MM.1S (cell line): ENCODE results near the gene NMRK1.

Source experiments
- DNase-seq: peaks from one replicate; pipeline ENCODE4 v3.0.0-alpha.2; 2015
- H2AFZ ChIP-seq: fragments of 300-600 bp; sonication (generic); 2 replicates; pipeline ENCODE4 v1.6.0; 2016; ENCODE audit warnings: antibody characterized with exemption, low read length
- H3F3A ChIP-seq: fragments of 300-600 bp; sonication (generic); 2 replicates; pipeline ENCODE4 v1.6.1; 2016; ENCODE audit warnings: mild to moderate bottlenecking, antibody characterized with exemption, low read length, moderate library complexity, mixed read lengths; ENCODE audit not compliant: insufficient read depth
- H3K27ac ChIP-seq: fragments of 300-600 bp; sonication (generic); 2 replicates; pipeline ENCODE4 v1.5.1; 2016; ENCODE audit warnings: mild to moderate bottlenecking, low read length
- H3K27me3 ChIP-seq: fragments of 300-600 bp; sonication (generic); replicated peaks from 2 replicates; pipeline ENCODE4 v1.6.0; 2016; ENCODE audit warnings: low read length; ENCODE audit not compliant: insufficient read depth
- H3K36me3 ChIP-seq: fragments of 300-600 bp; sonication (generic); replicated peaks from 2 replicates; pipeline ENCODE4 v1.6.1; 2016; ENCODE audit warnings: mild to moderate bottlenecking, low read length, mixed read lengths; ENCODE audit not compliant: insufficient read depth
- H3K4me1 ChIP-seq: fragments of 300-600 bp; sonication (generic); 2 replicates; pipeline ENCODE4 v1.6.1; 2016; ENCODE audit warnings: low read length, mixed read lengths
- H3K4me2 ChIP-seq: fragments of 300-600 bp; sonication (generic); 2 replicates; pipeline ENCODE4 v1.6.0; 2016; ENCODE audit warnings: low read depth, low read length
- H3K4me3 ChIP-seq: fragments of 300-600 bp; sonication (generic); 2 replicates; pipeline ENCODE4 v1.5.1; 2016; ENCODE audit warnings: low read length, mixed read lengths
- H3K79me2 ChIP-seq: fragments of 300-600 bp; sonication (generic); 2 replicates; pipeline ENCODE4 v1.6.1; 2016; ENCODE audit warnings: mixed run types, low read length, mixed read lengths
- H3K9ac ChIP-seq: fragments of 300-600 bp; sonication (generic); 2 replicates; pipeline ENCODE4 v1.6.1; 2016; ENCODE audit warnings: low read length, mixed read lengths
- H3K9me2 ChIP-seq: fragments of 300-600 bp; sonication (generic); replicated peaks from 2 replicates; pipeline ENCODE4 v1.6.1; 2016; ENCODE audit warnings: mild to moderate bottlenecking, low read length, mixed read lengths; ENCODE audit not compliant: insufficient read depth
- H3K9me3 ChIP-seq: fragments of 300-600 bp; sonication (generic); replicated peaks from 2 replicates; pipeline ENCODE4 v1.6.1; 2016; ENCODE audit warnings: mild to moderate bottlenecking, low read length, mixed read lengths; ENCODE audit not compliant: insufficient read depth
- H4K20me1 ChIP-seq: fragments of 300-600 bp; sonication (generic); 2 replicates; pipeline ENCODE4 v1.6.1; 2016; ENCODE audit warnings: mild to moderate bottlenecking, low read length, moderate library complexity, mixed read lengths; ENCODE audit not compliant: insufficient read depth
- CTCF ChIP-seq: fragments of 300-600 bp; sonication (generic); IDR thresholded peaks from 2 replicates; pipeline ENCODE4 v1.5.1; 2016; ENCODE audit warnings: antibody characterized with exemption, low read length, mixed read lengths
- EZH2 ChIP-seq: fragments of 300-600 bp; sonication (generic); optimal IDR thresholded peaks from 2 replicates; pipeline ENCODE3; 2017; ENCODE audit warnings: low read depth, mild to moderate bottlenecking, antibody characterized with exemption, low read length, mixed read lengths
- EZH2phosphoT487 ChIP-seq: fragments of 300-600 bp; sonication (generic); IDR thresholded peaks from 2 replicates; pipeline ENCODE4 v1.6.1; 2018; ENCODE audit warnings: antibody characterized with exemption, low read length

The NMRK1 gene

GRCh38 chr9:75132244-75132643 lies 44.3 kb upstream of the NMRK1 start:
- Histone ChIP-seq H2AFZ (no peak overlapping the region), H3K27ac (no peak overlapping the region), H3K79me2 (no peaks in the 10 kb centered on the region), H4K20me1 (peaks cover 5% of the 10 kb centered on the region; the same call in 1 of the 2 replicates), H3K9me3 (no peaks in the 10 kb centered on the region), H3K4me2 (no peak overlapping the region), H3K4me1 (no peaks in the 10 kb centered on the region), H3K9me2 (no peaks in the 10 kb centered on the region), H3F3A (no peaks in the 10 kb centered on the region), H3K9ac (no peak overlapping the region), H3K4me3 (no peak overlapping the region), H3K36me3 (no peaks in the 10 kb centered on the region; the same call in 1 of the 2 replicates), H3K27me3 (no peaks in the 10 kb centered on the region)
- DNase-seq, result no peak
- TF ChIP-seq CTCF (no peak), EZH2phosphoT487 (no peak), EZH2 (no peak)

GRCh38 chr9:75131700-75132099 lies 43.7 kb upstream of the NMRK1 start:
- Histone ChIP-seq H3K79me2 (no peaks in the 10 kb centered on the region), H4K20me1 (peaks cover 5% of the 10 kb centered on the region; the same call in 1 of the 2 replicates)

GRCh38 chr9:75130621-75131230 lies 42.8 kb upstream of the NMRK1 start:
- H2AFZ ChIP-seq, result no peak overlapping the region
- H3K27ac ChIP-seq, result no peak overlapping the region
- H3K4me3 ChIP-seq, result no peak overlapping the region
- no peak for DNase-seq
- H3K4me2 ChIP-seq, result no peak overlapping the region
- H3K9me2 ChIP-seq, result no peaks in the 10 kb centered on the region
- no peaks in the 10 kb centered on the region for H3K4me1 ChIP-seq
- H3K79me2 ChIP-seq, result no peaks in the 10 kb centered on the region
- TF ChIP-seq EZH2 (no peak), EZH2phosphoT487 (no peak), CTCF (no peak)
- no peaks in the 10 kb centered on the region for H3K27me3 ChIP-seq
- H3K36me3 ChIP-seq, result no peaks in the 10 kb centered on the region; the same call in 1 of the 2 replicates
- H3F3A ChIP-seq, result no peaks in the 10 kb centered on the region
- H3K9ac ChIP-seq, result no peak overlapping the region
- H4K20me1 ChIP-seq, result peaks cover 5% of the 10 kb centered on the region; the same call in 1 of the 2 replicates
- H3K9me3 ChIP-seq, result no peaks in the 10 kb centered on the region

More at GRCh38 chr9:75131700-75132099, 43.7 kb upstream of the NMRK1 start:
- H3K4me3 ChIP-seq, result no peak overlapping the region
- no peaks in the 10 kb centered on the region for H3K27me3 ChIP-seq
- H3K9me2 ChIP-seq, result no peaks in the 10 kb centered on the region
- no peak overlapping the region for H3K4me2 ChIP-seq
- TF ChIP-seq EZH2phosphoT487 (no peak), EZH2 (no peak), CTCF (no peak)
- no peaks in the 10 kb centered on the region for H3F3A ChIP-seq
- no peaks in the 10 kb centered on the region for H3K9me3 ChIP-seq
- H3K27ac ChIP-seq, result no peak overlapping the region
- no peak overlapping the region for H2AFZ ChIP-seq
- no peaks in the 10 kb centered on the region; the same call in 1 of the 2 replicates for H3K36me3 ChIP-seq
- DNase-seq, result no peak
- no peak overlapping the region for H3K9ac ChIP-seq
- H3K4me1 ChIP-seq, result no peaks in the 10 kb centered on the region
